Esophagus muscularis mucosa (tissue), 3 donors: ENCODE data around the gene CDX1.

Experiments
- CTCF ChIP-seq, 3 experiments: fragments of 200-600 bp in 2 of 3; fragments of 450-650 bp in 1 of 3; sonication (generic) in 2 of 3; IDR thresholded peaks; one replicate each; pipeline ENCODE4 v1.5.1; 2017 to 2019; ENCODE audit warnings: antibody characterized with exemption in 3 of 3, mild to moderate bottlenecking in 2 of 3, moderate library complexity in 1 of 3
- POLR2A ChIP-seq: fragments of 450-650 bp; IDR thresholded peaks from one replicate; pipeline ENCODE4 v1.6.1; 2017; ENCODE audit warnings: antibody characterized with exemption, moderate library complexity, mild to moderate bottlenecking, low read depth

GRCh38 chr5:150129813-150130492 is 36.6 kb upstream of the CDX1 start:
- TF ChIP-seq CTCF (IDR thresholded peaks at IDR 0.05) (peak; percentile 95 to 97 (median 97)), POLR2A (no peak)
